AG04450 (cell line): ENCODE data around the gene CIAPIN1. TPM values are rescaled to one million over a fixed set of nuclear protein-coding genes. Genes with fewer than 3 reads are reported as not detected.
"Not testable (repeated sequence)": the region's sequence is repeated elsewhere in the genome, so short reads cannot be mapped to it uniquely, and the experiment has no call there.

Source experiments
- CTCF ChIA-PET: fragments of 300-600, 350-600 bp; formaldehyde crosslinking; extraction: SDS; loops from one replicate; lab custom pipeline; 2022; ENCODE audit warnings: antibody characterized with exemption, inconsistent platforms; lab: Charles Lee
- POLR2A ChIA-PET: fragments of 350-600 bp; formaldehyde crosslinking; extraction: SDS; loops from one replicate; lab custom pipeline; 2021; ENCODE audit warnings: antibody characterized with exemption, inconsistent platforms; lab: Yijun Ruan, JAX
- DNase-seq: peaks from one replicate; pipeline ENCODE4 v3.0.0-alpha.2; 2011; ENCODE audit warnings: low read depth, low spot score
- H3K27ac ChIP-seq: one replicate; pipeline ENCODE4 v1.5.1; 2012; ENCODE audit warnings: low read depth, low read length, control low read depth
- H3K27me3 ChIP-seq: one replicate; pipeline ENCODE4 v1.6.0; 2012; ENCODE audit warnings: low read length; ENCODE audit not compliant: control insufficient read depth, insufficient read depth
- H3K4me3 ChIP-seq: 2 replicates; pipeline ENCODE4 v1.5.1; 2011; ENCODE audit warnings: mild to moderate bottlenecking, low read depth, low read length, control low read depth
- H3K9me3 ChIP-seq: 2 replicates; pipeline ENCODE4 v1.5.1; 2012; ENCODE audit warnings: low read length; ENCODE audit not compliant: control insufficient read depth, insufficient read depth
- CTCF ChIP-seq: IDR thresholded peaks from 2 replicates; pipeline ENCODE4 v1.5.1; 2011; ENCODE audit warnings: low read depth, low read length, control low read depth, inconsistent platforms
- polyA plus RNA-seq: library from polyadenylated mRNA; depleted of rRNA; stranded (reverse); fragments of >200 nt; gene quantifications from 2 replicates; pipeline ENCODE4 v1.2.3, GENCODE V29; 2011

The CIAPIN1 gene
- polyA plus RNA-seq, 1 experiment, result 48.6 TPM

GRCh38 chr16:57444711-57445110 lies 2.5 kb downstream of the CIAPIN1 start:
- Histone ChIP-seq H3K4me3 (no peak overlapping the region), H3K27me3 (no peaks in the 10 kb centered on the region), H3K9me3 (peaks cover 7% of the 10 kb centered on the region), H3K27ac (no peak overlapping the region)
- DNase-seq, result no peak
- ChIA-PET POLR2A (no interaction called here), CTCF (interaction anchor here (0.9 to 1.3 kb wide), 4 partner anchors 17 to 28 kb away, joined by 3 to 9 read pairs (median 4); partner anchors contain the start of gene POLR2C)
- TF ChIP-seq CTCF, result no peak

GRCh38 chr16:57440551-57440950 lies 6.6 kb downstream of the CIAPIN1 start:
- H3K4me3 ChIP-seq, POLR2A ChIA-PET, H3K27ac ChIP-seq, H3K27me3 ChIP-seq, DNase-seq, H3K9me3 ChIP-seq: not testable (repeated sequence)
- CTCF ChIA-PET, result interaction anchor here (3.2 kb wide), 1 partner anchor 23 kb away, joined by 11 read pairs; no protein-coding TSS in a partner anchor

GRCh38 chr16:57439947-57440346 lies 7.2 kb downstream of the CIAPIN1 start:
- not testable (repeated sequence) for H3K27me3 ChIP-seq, H3K4me3 ChIP-seq, H3K27ac ChIP-seq, DNase-seq, H3K9me3 ChIP-seq
- CTCF ChIA-PET, result interaction anchor here (1.0 to 2.7 kb wide), 3 partner anchors 18 to 22 kb away, joined by 3 to 13 read pairs (median 7); partner anchors contain the start of gene POLR2C
- POLR2A ChIA-PET, result interaction anchor here (0.6 kb wide), 1 partner anchor 16 kb away, joined by 6 read pairs; no protein-coding TSS in a partner anchor

GRCh38 chr16:57435838-57436237 lies 11.3 kb downstream of the CIAPIN1 start:
- DNase-seq, result no peak
- no peak for TF ChIP-seq CTCF
- peaks cover 7% of the 10 kb centered on the region; the same call in 1 of the 2 replicates for H3K9me3 ChIP-seq
- ChIA-PET POLR2A (no interaction called here), CTCF (interaction anchor here (1.0 to 1.3 kb wide), 2 partner anchors 17 to 26 kb away, joined by 4 read pairs; partner anchors contain the start of gene POLR2C)
- no peak overlapping the region for H3K4me3 ChIP-seq
- H3K27ac ChIP-seq, result no peak overlapping the region
- H3K27me3 ChIP-seq, result no peaks in the 10 kb centered on the region

- POLR2A ChIA-PET, result no interaction called here
- H3K27me3 ChIP-seq, result no peaks in the 10 kb centered on the region
- H3K4me3 ChIP-seq, result no peak overlapping the region
- no peak for TF ChIP-seq CTCF
- DNase-seq, result no peak
- H3K27ac ChIP-seq, result no peak overlapping the region
- CTCF ChIA-PET, result interaction anchor here (0.6 to 1.7 kb wide), 2 partner anchors 10 to 17 kb away, joined by 3 to 7 read pairs; no protein-coding TSS in a partner anchor
- H3K9me3 ChIP-seq, result no peaks in the 10 kb centered on the region
Observed at GRCh38 chr16:57434003-57434402, 13.2 kb downstream of the CIAPIN1 start.

GRCh38 chr16:57432989-57433388 lies 14.2 kb downstream of the CIAPIN1 start:
- no peak overlapping the region for H3K4me3 ChIP-seq
- H3K27ac ChIP-seq, result no peak overlapping the region
- ChIA-PET CTCF (interaction anchor here (0.5 to 2.7 kb wide), 5 partner anchors 10 to 625 kb away, joined by 3 to 15 read pairs (median 7); no protein-coding TSS in a partner anchor), POLR2A (interaction anchor here (0.6 kb wide), 1 partner anchor 198 kb away, joined by 3 read pairs; no protein-coding TSS in a partner anchor)
- TF ChIP-seq CTCF, result no peak
- DNase-seq, result no peak
- H3K27me3 ChIP-seq, result no peaks in the 10 kb centered on the region
- no peaks in the 10 kb centered on the region for H3K9me3 ChIP-seq
